ENCODE data around the gene EPB42.

DNA sequence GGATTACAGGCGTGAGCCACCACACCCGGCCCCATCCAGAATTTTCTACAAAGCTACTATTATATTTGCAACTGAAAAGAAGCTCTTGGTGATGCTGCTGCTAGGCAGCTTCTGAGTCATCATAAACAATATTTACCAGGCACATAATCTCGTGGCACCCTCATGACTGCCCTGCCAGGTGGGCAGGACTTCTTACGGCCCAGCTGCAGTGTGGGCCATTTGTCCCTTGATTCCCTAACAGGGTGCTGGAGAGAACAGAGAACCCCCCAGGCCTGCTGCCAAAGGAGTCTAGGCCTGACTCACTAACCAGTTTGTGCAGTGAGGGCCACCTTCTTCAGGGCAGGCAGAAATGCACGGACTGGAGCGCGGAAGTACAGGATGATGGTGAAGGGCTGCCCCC, 4.9 kb downstream of the EPB42 start:
- TF ChIP-seq EZH2 (IDR thresholded peaks at IDR 0.05) (no peak), POLR2AphosphoS5 (IDR thresholded peaks at IDR 0.05; ENCODE audit: borderline replicate concordance, low read depth, low read length) (no peak)

Data from SK-N-MC (cell line).